ENCODE results near the gene DRAP1. TPM values are rescaled to one million over a fixed set of nuclear protein-coding genes. Genes with fewer than 3 reads are reported as not detected.

The DRAP1 gene
- total and polyA plus RNA-seq, 9 of the 15 experiments (the other 6 are each of a cell fraction or from before 2014, with no cell fraction given), result 9.6 to 200 (median 92.9) TPM

DNA sequence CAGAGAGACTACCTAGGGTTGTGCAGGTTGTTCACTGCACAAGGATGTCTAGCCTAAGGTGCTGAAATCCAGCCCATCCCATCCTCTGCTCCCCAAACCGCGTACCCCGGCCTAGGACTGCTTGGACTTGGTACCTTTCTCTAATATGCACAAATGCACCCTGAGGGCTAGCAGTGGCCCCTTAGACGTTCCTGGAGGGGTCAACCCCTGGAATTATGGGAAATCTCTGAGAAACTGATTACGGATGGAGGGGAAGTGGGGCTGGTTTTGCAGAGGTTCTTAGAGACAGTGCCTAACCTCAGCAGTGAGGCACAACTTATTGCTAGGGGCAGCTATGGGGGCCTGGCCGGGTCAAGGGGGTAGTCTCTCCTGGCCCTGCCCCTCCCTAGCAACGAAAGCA, 2.8 kb upstream of the DRAP1 start:
- intact Hi-C loops (cut with micrococcal nuclease), result no loop called here
- ChIA-PET CTCF (ENCODE audit: low intra/inter-chr PET ratio) (no interaction called here), POLR2A (interaction anchor here (0.6 to 2.3 kb wide), 5 partner anchors 16 to 140 kb away, joined by 3 to 14 read pairs (median 3); partner anchors contain the start of gene FOSL1)
- H3K9me1 ChIP-seq (ENCODE audit: control insufficient read depth, insufficient read depth, low read length), result no peaks in the 10 kb centered on the region
- TF ChIP-seq, protein P1, sequence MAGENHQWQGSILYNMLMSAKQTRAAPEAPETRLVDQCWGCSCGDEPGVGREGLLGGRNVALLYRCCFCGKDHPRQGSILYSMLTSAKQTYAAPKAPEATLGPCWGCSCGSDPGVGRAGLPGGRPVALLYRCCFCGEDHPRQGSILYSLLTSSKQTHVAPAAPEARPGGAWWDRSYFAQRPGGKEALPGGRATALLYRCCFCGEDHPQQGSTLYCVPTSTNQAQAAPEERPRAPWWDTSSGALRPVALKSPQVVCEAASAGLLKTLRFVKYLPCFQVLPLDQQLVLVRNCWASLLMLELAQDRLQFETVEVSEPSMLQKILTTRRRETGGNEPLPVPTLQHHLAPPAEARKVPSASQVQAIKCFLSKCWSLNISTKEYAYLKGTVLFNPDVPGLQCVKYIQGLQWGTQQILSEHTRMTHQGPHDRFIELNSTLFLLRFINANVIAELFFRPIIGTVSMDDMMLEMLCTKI (IDR thresholded peaks at IDR 0.05; ENCODE audit: partially characterized antibody), result no peak
- peak; percentile 12; the same call in 1 of the 2 replicates for TF ChIP-seq SPI1 (IDR thresholded peaks at IDR 0.05; ENCODE audit: borderline replicate concordance, low read depth, low read length)
- TF ChIP-seq ZNF212 (CRISPR knock-in tag; IDR thresholded peaks at IDR 0.05), result no peak
- in situ Hi-C loops (cut with MboI), result no loop called here
- DNase-seq (ENCODE audit: extremely low read depth in 1 of 4, low spot score in 3 of 4) (no peak), FAIRE-seq (no peak), ATAC-seq (no peak)
- H3K9ac ChIP-seq (ENCODE audit: insufficient read depth in 1 of 2, low read depth in 2 of 2, low read length in 2 of 2), result peak overlapping the region in 1 of 2 experiments; percentile 84; a peak in 1 of 4 replicates
- H3K27ac ChIP-seq (ENCODE audit: extremely low read depth, low read depth, low read length), result no peak overlapping the region
- H3K27me3 ChIP-seq (ENCODE audit: control insufficient read depth in 2 of 2, insufficient read depth in 2 of 2, low read length in 2 of 2), result no peaks in the 10 kb centered on the region
- H3K4me3 ChIP-seq, result no peak overlapping the region
- H2AFZ ChIP-seq (ENCODE audit: low read depth, low read length), result no peak overlapping the region
- peaks cover 42 to 73% of the 10 kb centered on the region in 2 experiments for H3K4me1 ChIP-seq (replicated peaks in 1 of 2; ENCODE audit: control insufficient read depth in 2 of 2, insufficient read depth in 2 of 2, low read length in 2 of 2)
- no peaks in the 10 kb centered on the region for H3K9me3 ChIP-seq (replicated peaks; ENCODE audit: control insufficient read depth, insufficient read depth, low read depth, low read length)
- H3K79me2 ChIP-seq (ENCODE audit: control insufficient read depth, insufficient read depth, low read length), result peaks cover 31% of the 10 kb centered on the region
- H3K36me3 ChIP-seq (ENCODE audit: control insufficient read depth, insufficient read depth, low read length), result peaks cover 18% of the 10 kb centered on the region; the same call in 1 of the 3 replicates
- no TSS peak for BruUV-seq (replicated peaks)
- no peak overlapping the region; the same call in 1 of the 2 replicates for H3K4me2 ChIP-seq (ENCODE audit: insufficient read depth, low read length)
- no peaks in the 10 kb centered on the region for H4K20me1 ChIP-seq (replicated peaks; ENCODE audit: control insufficient read depth, insufficient read depth, low read length)
- 66% methylated on average over 7 of the region's 7 CpGs for WGBS (ENCODE audit: insufficient coverage, low coverage, missing lambda C conversion rate)

DNA sequence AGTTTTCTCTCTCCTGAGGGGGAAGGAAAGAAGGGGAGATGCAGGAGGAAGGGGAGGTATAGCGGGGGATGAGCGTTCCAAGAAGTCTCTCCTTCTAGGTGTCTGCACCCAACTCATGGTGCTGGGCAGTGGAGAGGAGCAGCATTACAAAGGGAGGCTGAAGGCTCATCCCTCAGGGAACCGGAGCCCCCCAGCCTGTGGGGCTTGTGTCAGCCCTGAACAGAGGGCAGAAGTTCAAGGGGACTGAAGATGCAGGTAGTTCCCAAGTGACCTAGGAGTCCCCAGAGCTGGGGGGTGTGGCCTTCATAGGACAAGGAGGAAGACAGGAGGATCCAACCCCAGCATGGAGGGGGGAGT, 2.2 kb upstream of the DRAP1 start:
- WGBS (ENCODE audit: insufficient coverage, low coverage, missing lambda C conversion rate), result 80% methylated on average over 3 of the region's 3 CpGs
- Histone ChIP-seq H4K20me1 (replicated peaks; ENCODE audit: control insufficient read depth, insufficient read depth, low read length) (no peaks in the 10 kb centered on the region), H3K9me1 (ENCODE audit: control insufficient read depth, insufficient read depth, low read length) (no peaks in the 10 kb centered on the region), H3K27ac (ENCODE audit: extremely low read depth, low read depth, low read length) (no peak overlapping the region), H3K27me3 (ENCODE audit: control insufficient read depth in 2 of 2, insufficient read depth in 2 of 2, low read length in 2 of 2) (no peaks in the 10 kb centered on the region), H3K36me3 (ENCODE audit: control insufficient read depth, insufficient read depth, low read length) (peaks cover 20% of the 10 kb centered on the region; the same call in 1 of the 3 replicates), H3K4me1 (replicated peaks in 1 of 2; ENCODE audit: control insufficient read depth in 2 of 2, insufficient read depth in 2 of 2, low read length in 2 of 2) (peaks cover 36 to 69% of the 10 kb centered on the region in 2 experiments), H3K4me2 (ENCODE audit: insufficient read depth, low read length) (no peak overlapping the region), H3K4me3 (no peak overlapping the region), H2AFZ (ENCODE audit: low read depth, low read length) (no peak overlapping the region), H3K9me3 (replicated peaks; ENCODE audit: control insufficient read depth, insufficient read depth, low read depth, low read length) (no peaks in the 10 kb centered on the region), H3K9ac (ENCODE audit: insufficient read depth in 1 of 2, low read depth in 2 of 2, low read length in 2 of 2) (peak overlapping the region in 1 of 2 experiments; percentile 96; a peak in 1 of 4 replicates), H3K79me2 (ENCODE audit: control insufficient read depth, insufficient read depth, low read length) (peaks cover 31% of the 10 kb centered on the region)
- BruUV-seq (replicated peaks), result no TSS peak
- DNase-seq (ENCODE audit: extremely low read depth in 1 of 4, low spot score in 3 of 4), result no peak
- no peak for ATAC-seq
- intact Hi-C loops (cut with micrococcal nuclease), result no loop called here
- ChIA-PET POLR2A (interaction anchor here (1.4 to 2.1 kb wide), 4 partner anchors 11 to 27 kb away, joined by 5 to 11 read pairs (median 10); partner anchors contain the start of gene CCDC85B), CTCF (ENCODE audit: low intra/inter-chr PET ratio) (no interaction called here)
- TF ChIP-seq NFRKB (IDR thresholded peaks at IDR 0.05; ENCODE audit: low read depth) (no peak), ZNF212 (CRISPR knock-in tag; IDR thresholded peaks at IDR 0.05) (no peak), SIN3B (IDR thresholded peaks at IDR 0.05; ENCODE audit: low read depth) (no peak), KLF13 (tag; IDR thresholded peaks at IDR 0.05; ENCODE audit: borderline replicate concordance, low read depth) (no peak), SMARCC2 (IDR thresholded peaks at IDR 0.05; ENCODE audit: low read depth) (no peak)
- TF ChIP-seq, protein P2, sequence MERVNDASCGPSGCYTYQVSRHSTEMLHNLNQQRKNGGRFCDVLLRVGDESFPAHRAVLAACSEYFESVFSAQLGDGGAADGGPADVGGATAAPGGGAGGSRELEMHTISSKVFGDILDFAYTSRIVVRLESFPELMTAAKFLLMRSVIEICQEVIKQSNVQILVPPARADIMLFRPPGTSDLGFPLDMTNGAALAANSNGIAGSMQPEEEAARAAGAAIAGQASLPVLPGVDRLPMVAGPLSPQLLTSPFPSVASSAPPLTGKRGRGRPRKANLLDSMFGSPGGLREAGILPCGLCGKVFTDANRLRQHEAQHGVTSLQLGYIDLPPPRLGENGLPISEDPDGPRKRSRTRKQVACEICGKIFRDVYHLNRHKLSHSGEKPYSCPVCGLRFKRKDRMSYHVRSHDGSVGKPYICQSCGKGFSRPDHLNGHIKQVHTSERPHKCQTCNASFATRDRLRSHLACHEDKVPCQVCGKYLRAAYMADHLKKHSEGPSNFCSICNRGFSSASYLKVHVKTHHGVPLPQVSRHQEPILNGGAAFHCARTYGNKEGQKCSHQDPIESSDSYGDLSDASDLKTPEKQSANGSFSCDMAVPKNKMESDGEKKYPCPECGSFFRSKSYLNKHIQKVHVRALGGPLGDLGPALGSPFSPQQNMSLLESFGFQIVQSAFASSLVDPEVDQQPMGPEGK (CRISPR knock-in tag; IDR thresholded peaks at IDR 0.05; ENCODE audit: borderline replicate concordance), result no peak
- FAIRE-seq, result peak; percentile 42
- in situ Hi-C loops (cut with MboI), result no loop called here
